ENCODE measurements around the gene CACHD1. TPM values are rescaled to one million over a fixed set of nuclear protein-coding genes. Genes with fewer than 3 reads are reported as not detected.
"Not testable (repeated sequence)": the region's sequence is repeated elsewhere in the genome, so short reads cannot be mapped to it uniquely, and the experiment has no call there.

CACHD1 gene
- total and polyA plus RNA-seq, 2 donors from 2014 or later: 3.9 to 8.2 TPM

- intact Hi-C loops (cut with DNase I): no loop called here
- no peaks in the 10 kb centered on the region for H3K27me3 ChIP-seq (ENCODE audit: control insufficient read depth, insufficient read depth, low read length)
- TF ChIP-seq CTCF (IDR thresholded peaks at IDR 0.05; ENCODE audit: borderline replicate concordance, extremely low read depth, insufficient read depth): no peak
- no peak overlapping the region for H3K4me3 ChIP-seq (ENCODE audit: low read length in 3 of 3)
- no peaks in the 10 kb centered on the region for H3K9me3 ChIP-seq (ENCODE audit: control insufficient read depth in 2 of 3, insufficient read depth in 1 of 3, low read length in 3 of 3)
- H3K4me1 ChIP-seq (ENCODE audit: control insufficient read depth in 2 of 3, insufficient read depth in 2 of 3, low read depth in 1 of 3, low read length in 3 of 3): no peaks in the 10 kb centered on the region
- H3K9ac ChIP-seq (ENCODE audit: low read length in 3 of 3): no peak overlapping the region
- DNase-seq: peak in 2 of 5 donors; percentile 46 to 54
- H3K36me3 ChIP-seq (ENCODE audit: control insufficient read depth in 2 of 3, insufficient read depth in 3 of 3, low read length in 3 of 3): peaks cover 0 to 2% (median 0%) of the 10 kb centered on the region in 3 donors
- FAIRE-seq: no peak
- no peak overlapping the region for H3K27ac ChIP-seq (ENCODE audit: low read depth in 2 of 2, low read length in 2 of 2)
These were observed 138.2 kb downstream of the CACHD1 start for GRCh38 chr1:64608005-64608650.

DNA sequence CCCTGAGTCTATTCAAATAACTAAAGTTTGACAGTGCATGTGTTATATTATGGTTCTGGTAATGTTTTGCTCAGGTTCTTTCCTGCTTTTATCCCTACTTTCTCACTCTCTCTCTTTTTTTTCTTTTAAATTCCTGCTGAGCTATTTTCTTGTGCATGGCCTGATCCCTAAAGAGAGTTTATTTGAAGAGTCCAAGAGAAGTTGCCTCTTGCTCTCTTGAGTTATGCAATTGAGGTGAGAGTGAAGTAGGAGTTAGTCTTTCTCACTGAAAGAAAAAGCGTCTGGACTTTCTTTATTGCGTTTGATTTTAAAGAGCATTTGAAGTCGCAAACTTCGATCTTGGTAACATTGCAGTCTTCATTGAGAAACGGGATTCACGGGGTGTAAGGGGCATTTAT lies 138.7 kb downstream of the CACHD1 start:
- no peak for FAIRE-seq
- Histone ChIP-seq H3K27ac (ENCODE audit: low read depth in 2 of 2, low read length in 2 of 2) (no peak overlapping the region), H3K9ac (ENCODE audit: low read length in 3 of 3) (no peak overlapping the region), H3K36me3 (ENCODE audit: control insufficient read depth in 2 of 3, insufficient read depth in 3 of 3, low read length in 3 of 3) (peaks cover 0 to 2% (median 0%) of the 10 kb centered on the region in 3 donors), H3K4me1 (ENCODE audit: control insufficient read depth in 2 of 3, insufficient read depth in 2 of 3, low read depth in 1 of 3, low read length in 3 of 3) (no peaks in the 10 kb centered on the region), H3K4me3 (ENCODE audit: low read length in 3 of 3) (no peak overlapping the region), H3K27me3 (ENCODE audit: control insufficient read depth, insufficient read depth, low read length) (no peaks in the 10 kb centered on the region), H3K9me3 (ENCODE audit: control insufficient read depth in 2 of 3, insufficient read depth in 1 of 3, low read length in 3 of 3) (no peaks in the 10 kb centered on the region)
- DNase-seq: no peak
- intact Hi-C loops (cut with DNase I): no loop called here
- TF ChIP-seq CTCF (IDR thresholded peaks at IDR 0.05; ENCODE audit: borderline replicate concordance, extremely low read depth, insufficient read depth): no peak

DNA sequence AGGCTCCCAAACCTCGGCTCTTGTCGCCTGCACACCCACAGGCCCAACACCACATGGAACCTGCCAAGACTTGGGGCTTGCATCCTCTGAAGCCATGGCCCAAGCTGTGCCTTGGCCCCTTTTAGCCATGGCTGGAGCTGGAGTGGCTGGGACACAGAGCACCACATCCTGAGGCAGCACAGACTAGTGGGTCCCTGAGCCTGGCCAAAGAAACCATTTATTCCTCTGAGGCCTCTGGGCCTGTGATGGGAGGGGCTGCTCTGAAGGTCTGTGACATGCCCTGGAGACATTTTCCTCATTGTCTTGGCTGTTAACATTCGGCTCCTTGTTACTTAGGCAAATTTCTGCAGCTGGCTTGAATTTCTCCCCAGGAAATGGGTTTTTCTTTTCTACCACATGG lies 141.0 kb downstream of the CACHD1 start:
- FAIRE-seq; H3K27me3 ChIP-seq (ENCODE audit: control insufficient read depth, insufficient read depth, low read length); DNase-seq; intact Hi-C loops (cut with DNase I); H3K36me3 ChIP-seq (ENCODE audit: control insufficient read depth in 2 of 3, insufficient read depth in 3 of 3, low read length in 3 of 3); H3K4me1 ChIP-seq (ENCODE audit: control insufficient read depth in 2 of 3, insufficient read depth in 2 of 3, low read depth in 1 of 3, low read length in 3 of 3); H3K9ac ChIP-seq (ENCODE audit: low read length in 3 of 3); H3K4me3 ChIP-seq (ENCODE audit: low read length in 3 of 3); H3K27ac ChIP-seq (ENCODE audit: low read depth in 2 of 2, low read length in 2 of 2); H3K9me3 ChIP-seq (ENCODE audit: control insufficient read depth in 2 of 3, insufficient read depth in 1 of 3, low read length in 3 of 3): not testable (repeated sequence)

GRCh38 chr1:64616039-64616438 lies 146.1 kb downstream of the CACHD1 start:
- TF ChIP-seq CTCF (IDR thresholded peaks at IDR 0.05; ENCODE audit: borderline replicate concordance, extremely low read depth, insufficient read depth): no peak
- no peak overlapping the region for H3K27ac ChIP-seq (ENCODE audit: low read depth in 2 of 2, low read length in 2 of 2)
- peaks cover 0 to 4% (median 0%) of the 10 kb centered on the region in 3 donors for H3K36me3 ChIP-seq (ENCODE audit: control insufficient read depth in 2 of 3, insufficient read depth in 3 of 3, low read length in 3 of 3)
- intact Hi-C loops (cut with DNase I): no loop called here
- no peaks in the 10 kb centered on the region for H3K9me3 ChIP-seq (ENCODE audit: control insufficient read depth in 2 of 3, insufficient read depth in 1 of 3, low read length in 3 of 3)
- FAIRE-seq (no peak), DNase-seq (no peak)
- no peak overlapping the region for H3K4me3 ChIP-seq (ENCODE audit: low read length in 3 of 3)
- no peak overlapping the region for H3K9ac ChIP-seq (ENCODE audit: low read length in 3 of 3)
- no peaks in the 10 kb centered on the region for H3K4me1 ChIP-seq (ENCODE audit: control insufficient read depth in 2 of 3, insufficient read depth in 2 of 3, low read depth in 1 of 3, low read length in 3 of 3)
- H3K27me3 ChIP-seq (ENCODE audit: control insufficient read depth, insufficient read depth, low read length): no peaks in the 10 kb centered on the region
